Heart left ventricle (tissue), 13 donors: ENCODE measurements around the gene VGLL4.

ENCODE experiments used
- CTCF ChIP-seq, 12 donors: fragments of 200-600 bp; sonication (generic) in 4 of 12; IDR thresholded peaks; one replicate each; pipeline versions ENCODE4 v1.5.0 to v1.8.0; 2018 to 2022; ENCODE audit warnings: antibody characterized with exemption in 12 of 12, mild to moderate bottlenecking in 5 of 12
- POLR2A ChIP-seq, 2 donors: fragments of 450-650 bp; IDR thresholded peaks; one replicate each; pipeline ENCODE4 v1.6.1; 2017; ENCODE audit warnings: antibody characterized with exemption in 2 of 2, mild to moderate bottlenecking in 2 of 2, moderate library complexity in 2 of 2
- donor health status: ischemic (EF 13 %, LVEDD 7.1; RV severe dilation, severe dysfunction).
- donor health status: DM: no; HTN: yes; CAD: no.
- donor health status: DM: no; HTN: no; CAD: no.
- donor health status: ischemic (EF 25% LVEDD 6.9; RV normal size, moderate dysfunction).
- donor health status: ischemic (EF 25% LVEDD 5.7; RV mildly dilated, moderate dysfunction).
- donor health status: ischemic (EF 35%, LVEDD 5.7; RV mildly dilated, moderate dysfunction).
- donor health status: nonischemic (EF 11% LVEDD 7.7; RV severe dilation, severe dysfunction).
- donor health status: DM: yes; HTN: yes; CAD: no.
- donor health status: PGD.
- donor health status: ischemic (EF 29% LVEDD 5.4; RV normal size, mild dysfunction).
- donor health status: nonischemic (EF 23%, LVEDD 6.1; RV moderate dilation, normal function).

GRCh38 chr3:11547498-11547897 is 96.2 kb downstream of the VGLL4 start:
- TF ChIP-seq CTCF (IDR thresholded peaks at IDR 0.05) (no peak), POLR2A (IDR thresholded peaks at IDR 0.05) (no peak)
